Transverse colon (tissue), 4 donors: Measurements from ENCODE around the gene TAPT1. TPM values are rescaled to one million over a fixed set of nuclear protein-coding genes. Genes with fewer than 3 reads are reported as not detected.

Source experiments
- DNase-seq: peaks from one replicate; pipeline ENCODE4 v3.0.0-alpha.2; 2019
- H3K27ac ChIP-seq, 4 donors: fragments of 200-600 bp; sonication (generic); 2 replicates each; pipeline ENCODE4 v1.5.1; 2016 to 2018; ENCODE audit warnings: inconsistent platforms in 4 of 4
- H3K27me3 ChIP-seq: fragments of 200-600 bp; sonication (generic); 2 replicates; pipeline ENCODE4 v1.5.1; 2017; ENCODE audit warnings: inconsistent platforms
- H3K36me3 ChIP-seq, 4 donors: fragments of 200-600 bp; sonication (generic); 2 replicates each; pipeline ENCODE4 v1.5.1; 2017 to 2019; ENCODE audit warnings: inconsistent platforms in 4 of 4
- H3K4me1 ChIP-seq, 4 donors: fragments of 200-600 bp; sonication (generic); 2 replicates each; pipeline ENCODE4 v1.5.1; 2017 to 2020; ENCODE audit warnings: inconsistent platforms in 4 of 4
- H3K4me3 ChIP-seq, 4 donors: fragments of 200-600 bp; sonication (generic); 1 replicate in 1 of 4; 2 replicates in 3 of 4; pipeline versions ENCODE4 v1.5.1 to v1.6.1; 2017 to 2019; ENCODE audit warnings: inconsistent platforms in 4 of 4
- H3K9me3 ChIP-seq, 2 donors: fragments of 200-600 bp; sonication (generic); 2 replicates each; pipeline ENCODE4 v1.5.1; 2017 to 2019; ENCODE audit warnings: inconsistent platforms in 2 of 2
- EP300 ChIP-seq: sonication (generic); formaldehyde crosslinking; IDR thresholded peaks from one replicate; pipeline ENCODE4 v1.6.1; 2017; ENCODE audit warnings: antibody characterized with exemption, low read depth
- POLR2A ChIP-seq: fragments of 450-650 bp; IDR thresholded peaks from one replicate; pipeline ENCODE4 v1.6.1; 2016; ENCODE audit warnings: antibody characterized with exemption, mild to moderate bottlenecking, moderate library complexity
- POLR2AphosphoS5 ChIP-seq, 3 donors: sonication (generic); formaldehyde crosslinking; IDR thresholded peaks; one replicate each; pipeline ENCODE4 v1.6.1; 2016; ENCODE audit warnings: antibody characterized with exemption in 3 of 3
- WGBS, 2 donors: methylation state at CpG; one replicate each; pipeline ENCODE4 v1.1.5; 2018; ENCODE audit warnings: low coverage in 1 of 2; 5-methylcytosine and 5-hydroxymethylcytosine counted together
- in situ Hi-C, 4 donors: fragments of 200-750 bp; cut with MboI; loops; one replicate each; pipeline versions ENCODE4 v1.15.0 to v1.15.1; 2017; ENCODE audit warnings: low sequenced_read_pairs in 3 of 4, low pct_ligation_motif_present in 1 of 4, low pct_unique_long_range_greater_than_20kb in 1 of 4
- intact Hi-C: fragments of 100-400 bp; cut with DNase I; formaldehyde crosslinking; loops from one replicate; pipeline ENCODE4 v1.15.1; 2023; ENCODE audit warnings: low total_unique reads
- total RNA-seq, 4 donors: library from RNA; depleted of rRNA; stranded (reverse); fragments of >200 nt; gene quantifications; one replicate each; pipeline ENCODE4 v1.1.0, GENCODE V29; 2016
- TF ChIP-seq, protein P1 (sequence below), 5 experiments: fragments of 200-600 bp in 3 of 5; fragments of 450-650 bp in 2 of 5; sonication (generic) in 3 of 5; IDR thresholded peaks; 1 replicate in 2 of 5; 2 replicates in 3 of 5; pipeline ENCODE4 v1.5.1; 2016 to 2017; ENCODE audit warnings: antibody characterized with exemption in 5 of 5, inconsistent platforms in 3 of 5, mild to moderate bottlenecking in 2 of 5, moderate library complexity in 1 of 5

TAPT1 gene
- total RNA-seq, 4 donors from 2014 or later, result 21.5 to 54.6 (median 29.8) TPM

DNA sequence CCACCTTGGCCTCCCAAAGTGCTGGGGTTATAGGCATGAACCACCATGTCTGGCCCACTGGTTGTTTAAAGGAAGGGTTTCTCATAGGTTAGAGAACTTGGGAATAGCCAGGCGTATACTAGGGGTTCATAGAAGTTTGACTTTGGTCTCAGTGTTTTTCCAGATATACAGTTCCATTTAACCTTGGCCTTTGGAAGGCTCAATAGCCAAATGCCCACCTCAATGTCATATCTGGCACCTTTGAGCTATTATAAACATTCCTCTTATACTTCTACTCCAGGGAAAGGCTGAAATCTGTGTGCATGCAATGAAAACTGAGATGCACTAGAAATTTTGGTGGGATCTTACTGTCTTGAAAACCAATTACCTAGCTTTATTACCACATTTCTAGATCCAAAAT lies 95.0 kb downstream of the TAPT1 start:
- TF ChIP-seq EP300, result no peak
- no peak for TF ChIP-seq POLR2AphosphoS5 (IDR thresholded peaks at IDR 0.05)
- no peak for TF ChIP-seq POLR2A
- TF ChIP-seq, protein P1, sequence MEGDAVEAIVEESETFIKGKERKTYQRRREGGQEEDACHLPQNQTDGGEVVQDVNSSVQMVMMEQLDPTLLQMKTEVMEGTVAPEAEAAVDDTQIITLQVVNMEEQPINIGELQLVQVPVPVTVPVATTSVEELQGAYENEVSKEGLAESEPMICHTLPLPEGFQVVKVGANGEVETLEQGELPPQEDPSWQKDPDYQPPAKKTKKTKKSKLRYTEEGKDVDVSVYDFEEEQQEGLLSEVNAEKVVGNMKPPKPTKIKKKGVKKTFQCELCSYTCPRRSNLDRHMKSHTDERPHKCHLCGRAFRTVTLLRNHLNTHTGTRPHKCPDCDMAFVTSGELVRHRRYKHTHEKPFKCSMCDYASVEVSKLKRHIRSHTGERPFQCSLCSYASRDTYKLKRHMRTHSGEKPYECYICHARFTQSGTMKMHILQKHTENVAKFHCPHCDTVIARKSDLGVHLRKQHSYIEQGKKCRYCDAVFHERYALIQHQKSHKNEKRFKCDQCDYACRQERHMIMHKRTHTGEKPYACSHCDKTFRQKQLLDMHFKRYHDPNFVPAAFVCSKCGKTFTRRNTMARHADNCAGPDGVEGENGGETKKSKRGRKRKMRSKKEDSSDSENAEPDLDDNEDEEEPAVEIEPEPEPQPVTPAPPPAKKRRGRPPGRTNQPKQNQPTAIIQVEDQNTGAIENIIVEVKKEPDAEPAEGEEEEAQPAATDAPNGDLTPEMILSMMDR (IDR thresholded peaks at IDR 0.05), result no peak
- Histone ChIP-seq H3K27ac (no peak overlapping the region), H3K27me3 (no peaks in the 10 kb centered on the region), H3K4me3 (no peak overlapping the region), H3K9me3 (no peaks in the 10 kb centered on the region), H3K4me1 (peaks cover 0 to 6% (median 0%) of the 10 kb centered on the region in 4 donors), H3K36me3 (no peaks in the 10 kb centered on the region)
- 95% methylated on average over 1 of the region's 1 CpG; no CpG with 5 or more reads in 1 of the 2 donors for WGBS, 2 donors
- intact Hi-C loops (no loop called here), in situ Hi-C loops (no loop called here)
- DNase-seq, result no peak

DNA sequence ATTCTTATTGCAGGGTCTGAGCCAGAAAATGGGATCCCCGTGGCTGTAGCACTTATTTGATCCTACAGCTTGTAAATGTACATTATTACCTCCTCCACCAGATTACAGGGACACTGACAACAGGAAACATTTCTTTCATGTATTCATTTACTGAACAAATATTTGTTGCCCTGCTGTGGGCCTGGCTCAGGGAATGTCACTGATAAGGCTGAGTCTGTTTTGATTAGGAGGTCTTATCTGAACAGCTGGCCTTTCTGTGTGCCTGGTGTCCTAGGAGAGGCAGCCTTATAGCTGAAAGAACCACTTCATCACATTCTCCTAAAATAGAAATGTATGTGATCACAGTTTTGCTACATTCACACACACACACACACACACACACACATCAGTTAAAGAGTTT lies 96.9 kb downstream of the TAPT1 start:
- H3K4me3 ChIP-seq, result no peak overlapping the region
- H3K9me3 ChIP-seq, result no peaks in the 10 kb centered on the region
- intact Hi-C loops, result no loop called here
- H3K27ac ChIP-seq, result no peak overlapping the region
- TF ChIP-seq, protein P1 (IDR thresholded peaks at IDR 0.05), result no peak
- TF ChIP-seq POLR2AphosphoS5 (IDR thresholded peaks at IDR 0.05), result no peak
- no peak for TF ChIP-seq EP300
- WGBS, 2 donors, result 11 to 52% methylated on average over 1 of the region's 1 CpG
- H3K27me3 ChIP-seq, result no peaks in the 10 kb centered on the region
- H3K36me3 ChIP-seq, result no peaks in the 10 kb centered on the region
- in situ Hi-C loops, result no loop called here
- H3K4me1 ChIP-seq, result peaks cover 0 to 6% (median 0%) of the 10 kb centered on the region in 4 donors
- no peak for DNase-seq

DNA sequence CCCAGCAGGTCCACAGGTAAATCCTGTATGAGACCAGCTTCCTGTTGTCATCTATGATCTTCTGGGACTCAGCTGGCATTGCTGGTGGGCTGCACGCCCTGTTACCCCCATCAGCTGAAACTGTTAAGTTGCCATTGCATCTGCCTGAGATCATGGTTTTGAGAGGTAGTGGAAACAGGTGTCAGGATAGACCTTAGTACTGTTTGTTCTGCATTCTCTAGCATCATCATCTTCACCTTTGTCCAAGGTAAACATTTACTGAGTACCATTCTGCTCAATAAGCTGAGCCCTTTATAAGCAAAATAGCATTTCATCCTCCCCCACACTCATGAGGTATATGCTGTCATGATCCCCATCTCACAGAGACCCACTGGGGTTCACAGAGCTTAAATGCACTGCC lies 99.6 kb downstream of the TAPT1 start:
- no peaks in the 10 kb centered on the region for H3K36me3 ChIP-seq
- H3K9me3 ChIP-seq, result no peaks in the 10 kb centered on the region
- intact Hi-C loops, result no loop called here
- TF ChIP-seq, protein P1 (IDR thresholded peaks at IDR 0.05), result no peak
- no peak for TF ChIP-seq POLR2A
- TF ChIP-seq POLR2AphosphoS5 (IDR thresholded peaks at IDR 0.05), result no peak
- no peak for TF ChIP-seq EP300
- 71% methylated on average over 1 of the region's 1 CpG; no CpG with 5 or more reads in 1 of the 2 donors for WGBS, 2 donors
- no peak overlapping the region for H3K4me3 ChIP-seq
- peaks cover 0 to 12% (median 4%) of the 10 kb centered on the region in 4 donors for H3K4me1 ChIP-seq
- H3K27me3 ChIP-seq, result no peaks in the 10 kb centered on the region
- in situ Hi-C loops, result no loop called here
- DNase-seq, result no peak
- no peak overlapping the region for H3K27ac ChIP-seq

DNA sequence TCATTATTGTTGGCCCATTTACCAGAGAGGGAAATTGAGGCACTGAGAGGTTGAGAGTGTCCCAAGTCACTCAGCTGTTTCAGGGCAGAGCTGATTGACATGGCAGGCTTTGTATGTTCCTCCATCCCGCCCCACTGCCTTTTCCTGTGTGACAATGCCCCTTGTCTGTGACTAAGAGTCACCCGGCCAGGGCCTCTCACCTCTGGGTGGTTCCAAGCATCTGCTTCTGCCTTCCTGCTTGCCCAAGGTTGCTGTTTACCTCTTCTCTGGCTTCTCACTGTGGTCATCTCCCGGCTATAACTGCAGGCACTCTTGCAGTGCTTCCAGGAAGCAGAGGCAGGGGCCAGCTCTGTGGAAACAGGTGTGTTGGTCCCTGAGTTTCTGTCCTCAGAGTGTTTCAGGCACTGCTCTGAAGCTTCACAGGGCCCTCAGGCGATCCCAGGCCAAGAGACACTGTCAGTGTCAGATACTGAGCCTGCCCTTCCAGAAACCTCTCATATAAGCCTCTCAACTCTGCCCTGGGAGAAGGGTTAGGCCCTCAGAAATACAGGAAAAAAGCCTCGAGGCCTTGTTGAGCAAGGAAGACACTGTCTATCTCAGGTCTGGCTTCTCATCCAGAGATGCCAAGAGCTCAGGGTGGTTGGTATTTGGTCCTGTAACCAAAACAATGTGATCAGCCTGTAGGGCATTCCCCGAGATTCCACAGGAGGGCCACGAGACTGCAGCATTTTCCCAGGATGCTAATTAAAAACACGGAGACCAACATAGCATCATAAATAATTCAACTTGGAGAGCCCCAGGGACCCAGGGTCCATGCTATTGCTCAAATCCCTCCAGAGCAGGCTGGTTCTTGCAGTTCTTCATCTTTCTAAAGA lies 100.5 kb downstream of the TAPT1 start:
- no peaks in the 10 kb centered on the region for H3K36me3 ChIP-seq
- WGBS, 2 donors, result 68% methylated on average over 8 of the region's 8 CpGs; no CpG with 5 or more reads in 1 of the 2 donors
- H3K27ac ChIP-seq, result no peak overlapping the region
- H3K27me3 ChIP-seq, result no peaks in the 10 kb centered on the region
- in situ Hi-C loops, result no loop called here
- H3K4me1 ChIP-seq, result peaks cover 0 to 12% (median 4%) of the 10 kb centered on the region in 4 donors
- H3K4me3 ChIP-seq, result no peak overlapping the region
- no peak for DNase-seq
- TF ChIP-seq POLR2A (no peak), POLR2AphosphoS5 (IDR thresholded peaks at IDR 0.05) (no peak), EP300 (no peak)
- TF ChIP-seq, protein P1 (IDR thresholded peaks at IDR 0.05), result no peak
- intact Hi-C loops, result no loop called here
- no peaks in the 10 kb centered on the region for H3K9me3 ChIP-seq
